Stimulated activated CD4-positive, alpha-beta T cell treated with anti-CD3 and anti-CD28 coated beads, Interleukin-2, amount 100 ng/mL, for 24 hours (primary cell): Measurements from ENCODE around the gene CISTR.

Experiments
- DNase-seq, 2 donors: peaks; one replicate each; pipeline ENCODE4 v3.0.0-alpha.2; 2020

Gene CISTR

DNA sequence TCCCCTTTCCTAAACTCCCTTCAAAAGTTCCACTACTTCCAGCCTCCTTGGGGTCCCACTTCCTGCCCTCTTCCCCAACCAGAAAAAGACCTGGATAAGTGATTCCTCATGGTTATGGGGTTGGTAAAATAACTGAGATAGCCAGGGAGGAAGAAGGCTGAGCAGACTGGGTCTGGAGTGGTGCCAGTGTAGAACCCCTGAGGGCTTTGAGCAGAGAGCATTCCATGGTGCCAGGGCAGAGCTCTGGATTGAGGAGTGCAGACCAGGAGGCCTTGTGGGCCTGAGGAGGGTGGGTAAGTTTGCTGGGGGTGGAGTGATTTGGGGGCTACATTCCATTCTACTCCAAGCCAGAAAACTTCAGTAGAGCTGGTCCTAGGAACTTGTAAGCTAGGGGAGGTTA, 9.5 kb upstream of the CISTR start:
- DNase-seq: no peak

DNA sequence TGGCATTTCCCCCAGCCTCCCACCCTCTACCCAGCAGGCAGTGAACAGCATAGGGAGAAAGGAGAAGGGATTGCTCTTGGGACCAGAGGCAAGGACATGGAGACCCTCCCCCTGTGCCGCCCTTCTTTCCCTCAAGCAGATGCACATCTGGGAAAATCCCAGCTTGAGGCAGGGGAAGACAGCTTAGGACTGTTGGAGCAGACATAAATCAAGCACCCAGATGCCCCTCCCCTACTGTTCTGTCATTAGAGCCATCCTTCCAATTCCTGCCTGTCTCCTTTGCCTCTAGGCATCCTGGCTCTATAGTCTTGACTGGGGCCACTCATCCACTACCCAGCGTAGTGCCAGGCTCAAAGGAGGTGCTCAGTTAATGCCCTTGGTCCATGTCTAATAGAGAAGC, 7.5 kb upstream of the CISTR start:
- DNase-seq: no peak

DNA sequence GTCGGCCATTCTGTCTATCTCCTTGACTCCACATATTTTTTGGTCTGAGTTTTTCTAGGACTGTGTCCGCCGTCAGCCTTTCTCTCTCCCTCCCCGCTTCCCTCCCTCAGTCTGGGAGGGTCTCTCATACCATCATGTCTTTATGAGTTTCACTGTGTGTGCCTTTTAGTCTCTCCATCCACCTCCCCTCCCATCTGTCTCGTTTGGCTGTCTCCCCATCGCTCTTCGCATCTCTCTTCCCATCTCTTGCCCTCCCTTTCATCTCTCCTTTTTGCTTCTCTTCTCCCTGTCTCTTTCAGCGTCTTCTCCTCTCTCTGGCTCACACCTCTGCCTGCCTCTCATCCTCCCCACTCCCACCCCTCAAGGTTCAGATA, 6.9 kb upstream of the CISTR start:
- DNase-seq: no peak

DNA sequence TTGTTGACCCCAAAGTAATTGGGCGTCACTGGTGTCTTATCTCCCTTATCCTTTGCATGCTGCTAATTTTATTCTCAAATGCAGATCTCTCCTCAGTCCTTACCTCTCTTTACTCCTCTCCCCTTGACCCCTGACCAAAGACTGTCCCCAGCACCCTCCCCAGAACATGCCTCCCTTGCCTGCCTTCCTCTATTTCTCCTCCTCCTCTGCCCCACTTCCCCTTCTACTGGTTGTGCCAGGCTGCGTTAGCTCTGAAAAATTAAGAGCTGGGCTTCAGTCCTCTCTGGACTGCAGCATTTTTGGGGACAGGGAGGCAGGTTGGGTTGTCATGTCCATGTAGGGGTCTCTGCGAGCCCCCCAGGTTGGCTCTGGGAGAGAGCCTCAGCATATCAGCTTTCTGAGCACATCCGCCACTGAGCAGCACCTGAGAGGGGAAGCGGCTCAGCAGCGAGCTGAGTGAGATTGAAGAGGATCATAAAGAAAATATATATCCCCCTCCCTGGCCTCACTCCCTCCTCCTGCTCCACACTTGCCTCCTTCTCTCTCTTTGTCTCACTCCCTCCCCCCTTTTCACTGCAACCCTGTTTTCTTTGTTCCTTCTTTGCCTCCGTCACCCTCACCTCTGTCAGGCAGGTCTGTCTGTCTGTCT, 6.4 kb upstream of the CISTR start:
- no peak for DNase-seq

DNA sequence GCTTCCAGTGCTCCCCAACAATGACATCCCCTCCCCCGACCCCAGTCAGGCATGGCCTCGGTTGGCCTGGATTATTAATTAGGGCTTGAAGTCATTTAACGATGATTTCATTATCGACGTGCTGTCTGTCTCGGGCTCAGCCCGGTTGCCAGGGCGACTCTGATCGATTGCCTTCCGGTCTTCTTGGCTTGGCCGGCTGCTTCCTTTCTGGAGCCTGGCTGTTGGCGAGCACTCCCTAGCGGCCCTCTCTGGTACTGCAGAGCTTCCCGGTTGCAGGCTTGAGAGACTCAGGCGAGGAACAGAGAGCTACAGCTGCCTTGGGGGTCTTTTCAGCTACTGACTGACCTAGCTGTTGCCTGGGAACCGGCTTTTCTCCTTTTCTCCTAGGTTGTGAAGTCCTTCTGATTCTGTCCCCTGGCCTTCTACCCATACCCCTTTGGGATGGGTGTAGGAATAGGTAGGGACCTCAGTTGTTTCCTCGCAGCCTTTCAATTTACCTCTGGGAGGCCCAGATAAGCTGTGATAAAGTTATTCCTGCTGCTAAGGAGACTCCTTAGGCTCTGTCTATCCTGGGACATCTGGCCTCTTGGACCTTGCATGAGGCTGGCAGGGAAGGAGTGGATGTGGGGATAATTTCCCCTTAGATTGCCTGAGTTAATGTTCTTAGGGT, 5.5 kb upstream of the CISTR start:
- DNase-seq: peak; percentile 86 to 91

DNA sequence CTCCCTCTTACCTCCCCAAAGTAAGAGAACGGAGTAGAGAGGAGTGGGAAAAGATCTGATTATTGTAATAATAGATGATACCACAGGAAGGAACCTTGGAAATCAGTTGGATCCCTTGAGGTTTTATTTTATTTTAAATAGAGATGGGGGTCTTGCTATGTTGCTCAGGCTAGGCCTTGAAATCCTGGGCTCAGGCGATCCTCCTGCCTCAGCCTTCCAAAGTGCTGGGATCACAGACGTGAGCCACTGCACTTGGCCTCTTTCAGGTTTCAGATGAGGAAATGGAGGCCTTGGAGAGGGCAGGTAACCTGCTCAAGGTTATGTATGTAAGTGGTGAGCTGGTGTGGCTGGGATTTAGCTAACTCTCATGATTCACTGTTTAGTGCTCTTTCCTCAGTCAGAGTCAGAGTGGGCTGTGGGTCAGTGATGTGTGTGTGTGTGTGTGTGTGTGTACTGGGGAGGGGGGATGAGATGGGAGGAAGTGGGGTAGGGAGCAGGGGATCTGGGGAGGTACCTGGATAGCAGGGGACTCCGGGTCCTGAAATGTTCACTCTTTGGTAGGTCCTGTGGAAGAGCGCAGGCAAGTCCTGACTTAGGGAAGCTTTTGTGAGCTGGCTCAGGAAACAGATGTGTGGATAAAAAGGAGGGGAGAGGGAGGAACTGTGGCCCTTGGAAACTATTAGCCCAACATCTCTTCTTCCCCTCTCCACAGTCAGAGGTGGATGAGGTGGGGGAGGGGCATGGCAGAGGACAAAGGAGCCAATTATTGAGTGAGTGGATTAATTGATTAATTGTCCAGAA, 4.7 kb upstream of the CISTR start:
- no peak for DNase-seq

- DNase-seq: no peak
These were observed 4.1 kb upstream of the CISTR start for GRCh38 chr12:53755893-53756292.

GRCh38 chr12:53755451-53755891, 3.7 kb upstream of the CISTR start:
- DNase-seq: no peak

DNA sequence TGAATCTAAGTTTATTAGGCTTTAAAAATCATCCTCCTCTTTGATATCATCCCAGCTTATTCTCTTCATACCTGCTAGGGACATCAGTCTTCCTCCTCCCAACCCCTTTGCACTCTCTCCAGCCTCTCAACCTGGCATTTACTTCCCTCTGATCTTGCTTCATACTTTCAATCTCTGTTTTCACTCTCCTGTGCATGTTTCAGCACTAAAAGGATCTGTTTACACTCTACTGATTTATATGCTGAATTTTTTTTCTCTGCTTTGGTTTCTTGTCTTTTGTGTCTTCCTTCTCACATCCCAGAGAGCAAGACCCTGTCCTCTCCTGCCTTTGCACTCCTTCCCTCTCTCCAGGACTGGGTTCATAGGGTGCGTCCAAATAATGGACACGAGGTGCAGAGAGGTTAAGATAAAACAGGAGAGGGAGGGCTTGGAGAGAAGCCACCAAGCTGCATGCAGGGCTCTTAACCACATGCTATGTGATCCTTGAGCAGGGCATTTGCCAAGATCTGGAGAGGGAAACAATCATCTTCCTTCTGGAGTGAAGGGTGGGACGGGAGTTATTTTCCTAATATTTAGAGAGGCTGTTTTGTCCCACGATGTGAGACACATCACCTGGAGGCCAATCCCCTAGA, 3.0 kb upstream of the CISTR start:
- no peak for DNase-seq

DNA sequence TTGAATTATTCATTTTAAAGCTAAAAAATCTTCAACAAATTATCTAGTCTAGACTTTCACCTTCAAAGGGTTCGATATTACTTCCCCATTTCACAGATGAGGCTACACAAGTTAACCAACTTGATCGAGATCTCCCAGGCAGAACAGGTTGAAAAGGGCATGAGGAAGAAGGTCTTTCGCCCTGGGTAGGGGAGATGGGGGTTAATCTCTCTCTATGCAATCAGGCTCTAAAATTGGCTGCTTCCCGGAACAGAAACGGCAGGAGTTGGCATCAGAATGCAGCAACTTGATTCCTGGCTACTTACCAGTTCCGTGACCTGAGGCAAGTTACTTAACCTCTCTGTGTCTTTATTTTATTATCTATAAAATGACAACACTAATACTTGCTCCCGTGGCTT, 2.4 kb upstream of the CISTR start:
- no peak for DNase-seq

GRCh38 chr12:53752621-53753020, 842 bp upstream of the CISTR start:
- no peak for DNase-seq

DNA sequence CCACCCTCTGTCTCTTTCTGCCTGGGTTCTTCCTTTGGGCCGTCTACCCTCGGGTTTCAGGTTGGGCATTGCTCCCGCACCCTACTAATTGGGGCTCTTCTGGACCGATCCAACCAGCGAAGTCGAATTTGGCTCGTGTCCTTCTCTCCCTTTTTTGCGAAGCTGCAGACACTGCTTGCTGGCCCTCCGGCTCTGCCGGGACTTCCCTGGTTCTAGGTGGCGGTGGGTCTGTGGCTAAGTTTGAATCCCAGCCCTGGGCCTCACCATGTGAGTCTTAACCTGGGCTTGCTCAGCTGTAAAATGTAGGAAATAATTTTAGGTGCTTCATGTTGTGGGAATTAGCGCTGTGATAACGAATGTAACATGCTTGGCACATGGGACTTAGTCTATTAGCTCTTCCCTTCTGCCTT, 418 bp upstream of the CISTR start:
- no peak for DNase-seq

DNA sequence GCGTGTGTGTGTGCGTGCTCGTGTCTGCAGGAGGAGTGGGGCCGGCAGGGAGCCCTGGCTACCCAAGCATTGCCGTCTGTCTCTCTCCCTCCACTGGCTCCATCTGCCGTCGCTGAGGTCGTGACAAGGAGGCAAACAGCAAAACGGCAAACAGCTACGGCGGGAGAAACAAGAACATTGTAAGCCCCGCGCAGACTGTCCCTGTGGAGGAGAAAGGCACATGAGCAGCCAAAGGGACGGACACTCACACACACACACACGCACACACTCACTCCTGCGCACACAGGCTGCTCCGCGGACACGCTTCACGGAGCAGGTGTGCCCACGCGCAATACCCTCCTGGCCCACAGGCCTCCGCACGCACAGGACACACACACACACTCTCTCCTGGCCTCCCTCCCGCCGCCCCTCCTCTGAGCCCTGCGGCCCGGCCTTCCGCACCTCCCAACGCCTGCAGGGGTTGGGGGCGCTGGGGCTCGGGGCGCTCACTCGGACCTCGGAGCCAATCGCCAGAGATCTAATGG, 905 bp downstream of the CISTR start:
- DNase-seq: peak in 1 of 2 donors; percentile 35

DNA sequence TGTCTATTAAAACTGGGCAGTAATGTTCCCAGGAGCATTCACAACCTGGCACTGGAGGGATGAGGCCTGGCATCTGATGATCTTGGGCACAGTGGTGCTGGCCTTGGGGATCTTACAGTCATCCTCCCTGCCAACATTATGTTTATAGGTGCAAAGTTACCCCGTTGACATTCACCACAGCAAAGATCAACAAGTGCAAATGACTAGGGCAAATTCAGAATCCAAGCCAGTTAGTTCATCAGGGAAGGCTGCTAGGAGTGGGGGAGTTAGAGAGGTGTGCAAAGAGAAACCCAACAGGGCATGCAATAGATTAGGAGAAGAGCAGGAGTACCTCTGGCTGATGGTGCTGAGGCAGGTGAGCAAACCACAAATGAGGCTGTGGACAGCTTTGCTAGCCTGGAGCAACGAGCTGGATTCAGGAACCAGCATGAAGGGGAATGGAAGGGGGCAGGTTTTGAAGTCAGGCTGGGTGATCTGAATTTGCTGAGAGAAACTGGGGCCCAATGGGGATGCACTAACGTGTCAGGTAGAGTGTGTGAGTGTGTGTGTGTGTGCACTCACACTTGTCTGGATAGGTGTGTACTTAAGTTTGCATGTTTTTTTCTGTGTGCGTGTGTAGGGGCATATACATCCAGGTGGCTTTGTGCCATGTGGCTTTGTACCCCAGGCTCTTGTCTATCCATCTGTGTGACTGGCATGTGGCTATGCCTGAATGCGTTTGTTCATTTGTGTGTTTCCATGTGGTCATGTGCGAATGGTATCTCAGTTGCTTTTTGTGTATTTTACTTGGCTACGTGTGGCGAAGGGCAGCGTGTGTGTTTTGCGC, 1.6 kb downstream of the CISTR start:
- DNase-seq: no peak

GRCh38 chr12:53748072-53748840, 3.5 kb downstream of the CISTR start:
- DNase-seq: no peak

- no peak for DNase-seq
These were observed 4.7 kb downstream of the CISTR start for GRCh38 chr12:53747095-53747494.

DNA sequence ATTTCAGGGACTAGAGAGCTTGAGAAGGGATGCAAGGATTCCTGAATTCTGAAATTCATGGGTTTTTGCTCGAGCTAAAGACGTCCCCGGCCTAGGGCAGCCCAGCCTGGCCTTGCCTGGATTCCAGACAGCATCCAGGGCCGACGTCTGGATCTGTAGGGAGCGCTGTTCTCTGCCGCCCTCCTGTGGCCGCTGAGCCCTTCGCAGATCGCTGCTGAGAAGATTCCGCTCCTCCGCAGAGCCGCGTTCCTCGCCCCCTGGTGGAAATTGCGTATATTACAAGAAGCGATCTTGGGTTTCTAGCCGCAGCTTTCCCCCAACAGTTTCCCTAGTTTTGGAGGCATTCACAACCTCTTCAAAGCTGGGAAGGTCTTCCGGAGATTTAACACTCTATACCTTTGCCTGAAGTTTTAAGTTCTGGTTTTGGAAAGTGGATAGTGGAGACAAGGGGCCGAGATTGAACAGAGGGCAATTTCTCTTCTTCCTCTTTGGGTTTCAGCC, 5.1 kb downstream of the CISTR start:
- peak; percentile 90 for DNase-seq

DNA sequence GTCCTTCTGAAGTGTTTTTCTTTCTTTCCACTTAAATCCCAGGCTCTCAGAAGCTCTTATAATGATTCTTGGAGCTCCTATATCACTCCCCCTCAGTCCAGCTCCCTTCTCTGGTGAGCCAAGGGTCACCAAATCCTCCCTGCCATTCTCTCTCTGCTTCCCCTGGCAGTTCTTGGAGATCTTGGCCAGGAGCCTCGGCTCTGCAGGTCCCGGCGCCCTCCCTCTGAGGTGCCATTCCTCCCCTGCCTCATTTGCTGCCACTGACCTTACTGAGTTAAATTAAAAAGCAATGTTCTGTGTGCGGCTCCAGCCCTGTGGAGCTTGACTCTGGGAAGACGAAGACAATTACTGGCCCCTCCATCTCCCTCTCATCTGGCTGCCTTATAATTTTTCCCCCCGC, 7.0 kb downstream of the CISTR start:
- DNase-seq: no peak

DNA sequence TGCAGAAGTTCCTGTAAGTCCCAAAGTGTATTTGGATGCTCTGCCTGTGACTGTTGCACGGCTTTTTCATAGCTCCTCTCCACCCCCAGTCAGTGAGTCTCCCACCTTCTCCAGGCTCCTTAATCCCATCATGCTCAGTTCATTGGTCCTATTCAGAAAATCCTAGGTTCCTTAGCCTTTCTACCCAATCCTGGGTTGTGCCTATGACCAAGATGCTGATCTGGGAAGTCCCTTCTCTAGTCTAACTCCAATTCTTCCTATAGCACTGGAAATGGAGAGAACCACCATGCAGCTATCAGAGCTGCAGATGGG, 7.7 kb downstream of the CISTR start:
- no peak for DNase-seq

- DNase-seq: peak; percentile 60 to 68
These were observed 8.3 kb downstream of the CISTR start for GRCh38 chr12:53743266-53744129.

- no peak for DNase-seq
These were observed 11.7 kb downstream of the CISTR start for GRCh38 chr12:53740130-53740491.
